NCI-H82 treated with DMSO at 0.1 percent for 48 hours (cell line): ENCODE data around the gene ITGA11.

ENCODE experiments used
- DNase-seq: peaks from one replicate; lab custom pipeline; 2025; ENCODE audit not compliant: unreplicated experiment; lab: John Stamatoyannopoulos, UW

ITGA11 gene

GRCh38 chr15:68298882-68299381 lies 133.0 kb downstream of the ITGA11 start:
- DNase-seq, result no peak

- DNase-seq, result no peak
These were observed 133.6 kb downstream of the ITGA11 start for GRCh38 chr15:68298336-68298735.

GRCh38 chr15:68295014-68295805 lies 136.8 kb downstream of the ITGA11 start:
- DNase-seq, result no peak

GRCh38 chr15:68292967-68293366 lies 139.0 kb downstream of the ITGA11 start:
- no peak for DNase-seq

GRCh38 chr15:68292157-68292781 lies 139.7 kb downstream of the ITGA11 start:
- DNase-seq, result no peak

GRCh38 chr15:68290715-68291114 lies 141.2 kb downstream of the ITGA11 start:
- no peak for DNase-seq

GRCh38 chr15:68289621-68290352 lies 142.2 kb downstream of the ITGA11 start:
- no peak for DNase-seq

- DNase-seq, result no peak
These were observed 142.9 kb downstream of the ITGA11 start for GRCh38 chr15:68289057-68289456.

- DNase-seq, result no peak
These were observed 145.7 kb downstream of the ITGA11 start for GRCh38 chr15:68286256-68286655.

- no peak for DNase-seq
These were observed 146.5 kb downstream of the ITGA11 start for GRCh38 chr15:68285259-68285980.

- DNase-seq, result no peak
These were observed 147.2 kb downstream of the ITGA11 start for GRCh38 chr15:68284616-68285258.

- DNase-seq, result no peak
These were observed 148.6 kb downstream of the ITGA11 start for GRCh38 chr15:68283401-68283800.

GRCh38 chr15:68281008-68281407 lies 151.0 kb downstream of the ITGA11 start:
- no peak for DNase-seq

GRCh38 chr15:68279779-68280753 lies 151.9 kb downstream of the ITGA11 start:
- DNase-seq, result no peak

GRCh38 chr15:68278595-68279405 lies 153.2 kb downstream of the ITGA11 start:
- DNase-seq, result no peak

- DNase-seq, result no peak
These were observed 153.7 kb downstream of the ITGA11 start for GRCh38 chr15:68278345-68278594.

- peak; percentile 65 for DNase-seq
These were observed 154.2 kb downstream of the ITGA11 start, which contains the start of gene FEM1B for GRCh38 chr15:68277603-68278344. Gene FEM1B (plus strand): TSS chr15:68277745. CDS start chr15:68278418, 673 bp downstream.

- no peak for DNase-seq
These were observed 154.8 kb downstream of the ITGA11 start for GRCh38 chr15:68277131-68277602.
